Measurements from ENCODE around the gene JUNB. TPM values are rescaled to one million over a fixed set of nuclear protein-coding genes. Genes with fewer than 3 reads are reported as not detected.
A peak's percentile ranks its signal among the peaks of the same experiment; 100 is the strongest.

The JUNB gene
- total and polyA plus RNA-seq, 2 of the 13 experiments (the other 11 are each of a cell fraction or from before 2014, with no cell fraction given): 7.7 to 8.2 TPM

DNA sequence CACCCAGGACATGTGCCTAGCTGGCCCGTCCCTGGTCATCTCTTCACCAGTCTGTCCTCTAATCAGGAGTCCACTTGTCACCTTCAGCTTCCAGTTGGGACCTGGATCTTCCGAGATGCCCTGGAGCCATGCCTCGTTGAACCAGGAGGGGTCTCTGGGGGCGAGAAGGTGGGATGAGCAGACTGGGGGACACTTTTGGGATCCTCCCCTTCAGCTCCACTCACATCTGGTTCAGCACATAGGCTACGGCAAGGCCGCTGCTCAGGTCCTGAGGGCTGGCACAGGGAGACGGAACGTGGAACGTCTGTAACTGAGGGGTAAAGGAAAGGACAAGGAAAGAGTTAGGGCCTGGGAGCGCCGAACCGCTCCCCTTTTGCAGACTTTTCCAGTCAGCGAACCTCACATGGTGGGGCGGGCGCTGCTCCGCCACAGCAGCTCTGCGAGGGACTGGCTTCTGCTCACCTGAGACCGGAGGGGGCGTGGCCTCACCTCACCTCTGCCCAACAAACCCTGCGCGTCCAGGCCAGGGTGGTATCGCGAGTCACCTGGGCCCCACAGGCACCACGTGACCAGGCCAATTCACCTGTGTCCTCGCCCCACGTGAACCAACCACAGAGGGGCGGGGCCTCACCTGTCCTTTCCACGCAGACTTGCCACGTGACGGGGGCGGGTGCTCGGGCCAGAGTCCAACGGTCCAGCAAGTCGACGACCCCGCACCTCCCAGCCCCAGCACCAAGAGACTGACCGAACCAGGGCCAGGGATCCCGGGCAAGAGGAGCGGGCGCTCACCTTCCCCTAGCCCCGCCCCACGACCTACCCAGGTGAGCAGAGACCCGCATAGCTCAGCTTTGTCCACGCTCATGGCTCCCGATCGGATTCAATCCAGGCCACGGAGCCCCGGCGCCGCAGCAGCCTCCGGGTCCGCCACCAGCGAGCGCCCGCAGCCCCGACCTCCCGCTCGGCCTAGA is 16.4 kb upstream of the JUNB start, which contains the start of gene HOOK2 (continued):
- TF ChIP-seq, protein P1, sequence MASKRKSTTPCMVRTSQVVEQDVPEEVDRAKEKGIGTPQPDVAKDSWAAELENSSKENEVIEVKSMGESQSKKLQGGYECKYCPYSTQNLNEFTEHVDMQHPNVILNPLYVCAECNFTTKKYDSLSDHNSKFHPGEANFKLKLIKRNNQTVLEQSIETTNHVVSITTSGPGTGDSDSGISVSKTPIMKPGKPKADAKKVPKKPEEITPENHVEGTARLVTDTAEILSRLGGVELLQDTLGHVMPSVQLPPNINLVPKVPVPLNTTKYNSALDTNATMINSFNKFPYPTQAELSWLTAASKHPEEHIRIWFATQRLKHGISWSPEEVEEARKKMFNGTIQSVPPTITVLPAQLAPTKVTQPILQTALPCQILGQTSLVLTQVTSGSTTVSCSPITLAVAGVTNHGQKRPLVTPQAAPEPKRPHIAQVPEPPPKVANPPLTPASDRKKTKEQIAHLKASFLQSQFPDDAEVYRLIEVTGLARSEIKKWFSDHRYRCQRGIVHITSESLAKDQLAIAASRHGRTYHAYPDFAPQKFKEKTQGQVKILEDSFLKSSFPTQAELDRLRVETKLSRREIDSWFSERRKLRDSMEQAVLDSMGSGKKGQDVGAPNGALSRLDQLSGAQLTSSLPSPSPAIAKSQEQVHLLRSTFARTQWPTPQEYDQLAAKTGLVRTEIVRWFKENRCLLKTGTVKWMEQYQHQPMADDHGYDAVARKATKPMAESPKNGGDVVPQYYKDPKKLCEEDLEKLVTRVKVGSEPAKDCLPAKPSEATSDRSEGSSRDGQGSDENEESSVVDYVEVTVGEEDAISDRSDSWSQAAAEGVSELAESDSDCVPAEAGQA (IDR thresholded peaks at IDR 0.05; ENCODE audit: low read depth): 0 out of 2 replicates have a peak, but pooled peaks have one; percentile 28
- TF ChIP-seq, protein P1 (CRISPR knock-in tag; IDR thresholded peaks at IDR 0.05; ENCODE audit: borderline replicate concordance): no peak
- TF ChIP-seq, protein P2, sequence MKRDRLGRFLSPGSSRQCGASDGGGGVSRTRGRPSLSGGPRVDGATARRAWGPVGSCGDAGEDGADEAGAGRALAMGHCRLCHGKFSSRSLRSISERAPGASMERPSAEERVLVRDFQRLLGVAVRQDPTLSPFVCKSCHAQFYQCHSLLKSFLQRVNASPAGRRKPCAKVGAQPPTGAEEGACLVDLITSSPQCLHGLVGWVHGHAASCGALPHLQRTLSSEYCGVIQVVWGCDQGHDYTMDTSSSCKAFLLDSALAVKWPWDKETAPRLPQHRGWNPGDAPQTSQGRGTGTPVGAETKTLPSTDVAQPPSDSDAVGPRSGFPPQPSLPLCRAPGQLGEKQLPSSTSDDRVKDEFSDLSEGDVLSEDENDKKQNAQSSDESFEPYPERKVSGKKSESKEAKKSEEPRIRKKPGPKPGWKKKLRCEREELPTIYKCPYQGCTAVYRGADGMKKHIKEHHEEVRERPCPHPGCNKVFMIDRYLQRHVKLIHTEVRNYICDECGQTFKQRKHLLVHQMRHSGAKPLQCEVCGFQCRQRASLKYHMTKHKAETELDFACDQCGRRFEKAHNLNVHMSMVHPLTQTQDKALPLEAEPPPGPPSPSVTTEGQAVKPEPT (CRISPR knock-in tag; IDR thresholded peaks at IDR 0.05; ENCODE audit: low read depth): 0 out of 2 replicates have a peak, but pooled peaks have one; percentile 51
- TF ChIP-seq ZNF557 (CRISPR knock-in tag; IDR thresholded peaks at IDR 0.05) (no peak), YEATS2 (CRISPR knock-in tag; IDR thresholded peaks at IDR 0.05; ENCODE audit: borderline replicate concordance) (0 out of 2 replicates have a peak, but pooled peaks have one; percentile 56), ZNF724P (CRISPR knock-in tag; IDR thresholded peaks at IDR 0.05; ENCODE audit: borderline replicate concordance) (0 out of 2 replicates have a peak, but pooled peaks have one; percentile 27), MTA1 (CRISPR knock-in tag; IDR thresholded peaks at IDR 0.05; ENCODE audit: borderline replicate concordance) (0 out of 2 replicates have a peak, but pooled peaks have one; percentile 55), RXRB (CRISPR knock-in tag; IDR thresholded peaks at IDR 0.05; ENCODE audit: borderline replicate concordance) (no peak), ZNF543 (CRISPR knock-in tag; IDR thresholded peaks at IDR 0.05) (0 out of 2 replicates have a peak, but pooled peaks have one; percentile 30), ZNF776 (CRISPR knock-in tag; IDR thresholded peaks at IDR 0.05) (peak; percentile 74; the same call in 1 of the 2 replicates), GPN1 (CRISPR knock-in tag; IDR thresholded peaks at IDR 0.05; ENCODE audit: borderline replicate concordance) (no peak), ZFP36L1 (CRISPR knock-in tag; IDR thresholded peaks at IDR 0.05) (peak; percentile 73; the same call in 1 of the 2 replicates), HNRNPLL (IDR thresholded peaks at IDR 0.05; ENCODE audit: low read depth, low read length, poor library complexity, severe bottlenecking) (peak; percentile 9), ZNF253 (CRISPR knock-in tag; IDR thresholded peaks at IDR 0.05; ENCODE audit: borderline replicate concordance) (0 out of 2 replicates have a peak, but pooled peaks have one; percentile 85)
- TF ChIP-seq, protein P3, sequence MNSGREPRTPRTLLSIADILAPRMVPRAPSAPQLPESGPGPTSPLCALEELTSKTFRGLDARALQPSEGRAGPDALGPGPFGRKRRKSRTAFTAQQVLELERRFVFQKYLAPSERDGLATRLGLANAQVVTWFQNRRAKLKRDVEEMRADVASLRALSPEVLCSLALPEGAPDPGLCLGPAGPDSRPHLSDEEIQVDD (CRISPR knock-in tag; IDR thresholded peaks at IDR 0.05; ENCODE audit: borderline replicate concordance): 0 out of 2 replicates have a peak, but pooled peaks have one; percentile 21

All from HepG2 (cell line).